ENCODE measurements around the gene ST3GAL4. TPM values are rescaled to one million over a fixed set of nuclear protein-coding genes. Genes with fewer than 3 reads are reported as not detected.

Gene ST3GAL4
- polyA plus RNA-seq, 1 donor (not counting 4 experiments of a cell fraction or from before 2014, with no cell fraction given) = 24.6 TPM

DNA sequence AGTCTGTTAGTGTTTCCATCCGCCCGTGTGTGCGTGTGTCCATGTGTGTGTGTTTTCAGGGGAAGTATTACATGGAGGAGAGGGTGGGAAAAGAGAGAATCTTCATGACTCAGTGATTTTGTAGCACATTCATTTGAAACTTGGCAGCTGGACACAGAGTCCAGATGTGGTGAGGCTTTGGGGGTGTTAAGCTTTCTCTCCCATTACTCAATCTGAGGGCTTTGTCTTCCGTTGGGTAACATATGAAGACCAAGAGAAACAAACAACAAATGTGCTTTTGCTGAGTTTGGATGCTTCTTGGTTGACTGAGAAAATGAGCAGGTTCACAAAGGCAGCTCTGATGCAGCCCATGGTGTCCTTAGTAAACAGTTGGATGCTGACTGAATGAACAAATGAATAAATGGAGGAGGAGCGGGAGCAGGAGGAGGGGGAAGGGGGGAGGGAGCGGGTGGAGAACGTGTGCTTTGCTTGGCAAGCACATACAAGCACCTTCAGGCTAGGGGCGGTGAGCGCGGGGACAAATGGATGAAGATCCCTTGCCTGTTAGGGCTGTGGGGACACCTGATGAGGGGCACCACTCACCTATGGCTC lies 104.3 kb downstream of the ST3GAL4 start:
- Histone ChIP-seq H3K9me3 (ENCODE audit: control insufficient read depth, low read depth, low read length) (peaks cover 3% of the 10 kb centered on the region), H4K20me1 (ENCODE audit: control insufficient read depth, extremely low read depth, insufficient read depth, low read length) (no peaks in the 10 kb centered on the region), H3K79me2 (ENCODE audit: control insufficient read depth, insufficient read depth, low read length) (no peaks in the 10 kb centered on the region), H3K27ac (ENCODE audit: control insufficient read depth, insufficient read depth, low read length) (no peak overlapping the region), H3K27me3 (ENCODE audit: control insufficient read depth, extremely low read depth, insufficient read depth, low read length) (peaks cover 25% of the 10 kb centered on the region), H3K4me1 (ENCODE audit: control insufficient read depth, extremely low read depth, insufficient read depth, low read length) (no peaks in the 10 kb centered on the region), H3K9ac (ENCODE audit: control insufficient read depth, extremely low read depth, insufficient read depth, low read length) (no peak overlapping the region), H3K4me3 (ENCODE audit: control insufficient read depth in 2 of 3, extremely low read depth in 1 of 3, insufficient read depth in 2 of 3, low read depth in 1 of 3, low read length in 3 of 3) (no peak overlapping the region), H3K36me3 (ENCODE audit: control insufficient read depth in 2 of 2, extremely low read depth in 1 of 2, insufficient read depth in 2 of 2, low read length in 2 of 2) (no peaks in the 10 kb centered on the region), H3K9me1 (ENCODE audit: control insufficient read depth, extremely low read depth, insufficient read depth, low read length) (no peaks in the 10 kb centered on the region), H2AFZ (ENCODE audit: control insufficient read depth, low read length) (no peak overlapping the region), H3K4me2 (ENCODE audit: control insufficient read depth, extremely low read depth, insufficient read depth, low read depth, low read length) (no peak overlapping the region)
- no peak for TF ChIP-seq CTCF (optimal IDR thresholded peaks at IDR 0.05 in 1 of 3, IDR thresholded peaks at IDR 0.05 in 1 of 3, conservative IDR thresholded peaks at IDR 0.05 in 1 of 3; ENCODE audit: extremely low read depth in 1 of 3, insufficient read depth in 2 of 3, low read length in 3 of 3)
- TF ChIP-seq EZH2 (IDR thresholded peaks at IDR 0.05; ENCODE audit: low read length) = no peak
- dilution Hi-C loops (cut with MboI; ENCODE audit: extremely low pct_ligation_motif_present, low sequenced_read_pairs) = no loop called here
- DNase-seq (ENCODE audit: low read depth, low spot score) (no peak), FAIRE-seq (no peak)

DNA sequence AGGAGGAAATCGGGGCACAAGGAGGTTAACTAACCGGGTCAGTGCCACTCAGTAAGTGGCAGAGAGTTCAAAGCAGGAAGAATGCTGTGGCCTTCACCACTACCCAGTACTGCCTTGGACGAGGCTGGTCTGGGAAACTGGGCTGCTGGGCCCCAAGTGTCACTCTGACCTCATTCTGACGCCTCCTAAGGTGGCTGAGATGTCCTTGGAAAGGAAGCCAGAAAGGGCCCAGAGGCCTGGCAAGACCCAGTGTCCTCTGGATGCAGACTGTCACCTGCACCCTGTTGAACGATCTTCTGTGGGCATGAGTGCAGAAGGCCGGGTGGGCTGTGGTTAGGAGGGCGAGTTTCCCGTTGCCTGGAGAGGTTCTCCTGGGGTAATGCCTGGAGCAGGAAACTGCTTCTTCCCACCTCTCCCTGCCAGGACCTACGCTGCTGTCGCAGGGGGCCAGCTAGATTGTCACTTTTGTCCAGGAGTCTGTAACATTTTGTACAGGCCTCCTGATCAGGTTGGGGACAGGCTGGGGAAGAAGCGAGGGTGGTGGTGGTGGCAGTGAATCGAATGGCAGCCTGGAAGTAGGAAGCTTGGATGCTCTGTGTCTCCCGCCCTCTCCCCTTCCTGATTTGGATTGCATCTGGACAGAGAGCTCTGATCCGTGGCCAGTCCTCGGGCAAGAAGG lies 105.1 kb downstream of the ST3GAL4 start:
- Histone ChIP-seq H3K9me3 (ENCODE audit: control insufficient read depth, low read depth, low read length) (peaks cover 3% of the 10 kb centered on the region), H3K4me2 (ENCODE audit: control insufficient read depth, extremely low read depth, insufficient read depth, low read depth, low read length) (no peak overlapping the region), H3K27me3 (ENCODE audit: control insufficient read depth, extremely low read depth, insufficient read depth, low read length) (peaks cover 33% of the 10 kb centered on the region), H3K27ac (ENCODE audit: control insufficient read depth, insufficient read depth, low read length) (no peak overlapping the region), H3K4me1 (ENCODE audit: control insufficient read depth, extremely low read depth, insufficient read depth, low read length) (no peaks in the 10 kb centered on the region), H2AFZ (ENCODE audit: control insufficient read depth, low read length) (no peak overlapping the region), H3K36me3 (ENCODE audit: control insufficient read depth in 2 of 2, extremely low read depth in 1 of 2, insufficient read depth in 2 of 2, low read length in 2 of 2) (no peaks in the 10 kb centered on the region), H3K4me3 (ENCODE audit: control insufficient read depth in 2 of 3, extremely low read depth in 1 of 3, insufficient read depth in 2 of 3, low read depth in 1 of 3, low read length in 3 of 3) (no peak overlapping the region), H3K9ac (ENCODE audit: control insufficient read depth, extremely low read depth, insufficient read depth, low read length) (no peak overlapping the region), H4K20me1 (ENCODE audit: control insufficient read depth, extremely low read depth, insufficient read depth, low read length) (no peaks in the 10 kb centered on the region), H3K9me1 (ENCODE audit: control insufficient read depth, extremely low read depth, insufficient read depth, low read length) (no peaks in the 10 kb centered on the region), H3K79me2 (ENCODE audit: control insufficient read depth, insufficient read depth, low read length) (no peaks in the 10 kb centered on the region)
- DNase-seq (ENCODE audit: low read depth, low spot score) = no peak
- dilution Hi-C loops (cut with MboI; ENCODE audit: extremely low pct_ligation_motif_present, low sequenced_read_pairs) = no loop called here
- TF ChIP-seq EZH2 (IDR thresholded peaks at IDR 0.05; ENCODE audit: low read length) (no peak), CTCF (optimal IDR thresholded peaks at IDR 0.05 in 1 of 3, IDR thresholded peaks at IDR 0.05 in 1 of 3, conservative IDR thresholded peaks at IDR 0.05 in 1 of 3; ENCODE audit: extremely low read depth in 1 of 3, insufficient read depth in 2 of 3, low read length in 3 of 3) (no peak)
- FAIRE-seq = no peak
